SK-N-SH (cell line): Measurements from ENCODE around the gene TMPRSS6. TPM values are rescaled to one million over a fixed set of nuclear protein-coding genes. Genes with fewer than 3 reads are reported as not detected.

Experiments
- CTCF ChIA-PET: fragments of 300-600, 350-600 bp; formaldehyde crosslinking; extraction: SDS; loops from one replicate; lab custom pipeline; 2021; lab: Yijun Ruan, JAX
- POLR2A ChIA-PET: fragments of 350-600 bp; sonication (Branson Sonifier 250); formaldehyde crosslinking; extraction: SDS; loops from one replicate; lab custom pipeline; 2020; ENCODE audit warnings: antibody characterized with exemption, inconsistent platforms; lab: Yijun Ruan, JAX
- DNase-seq: peaks from one replicate; pipeline ENCODE4 v3.0.0; 2012
- H2AFZ ChIP-seq: fragments of 200-600 bp; sonication (generic); 2 replicates; pipeline ENCODE4 v1.8.1; 2016; ENCODE audit warnings: antibody characterized with exemption, mild to moderate bottlenecking, low read depth
- H3F3A ChIP-seq: fragments of 200-600 bp; sonication (generic); replicated peaks from 2 replicates; pipeline ENCODE3; 2016; ENCODE audit warnings: antibody characterized with exemption, mild to moderate bottlenecking; ENCODE audit not compliant: insufficient read depth
- H3K27ac ChIP-seq, 2 experiments: fragments of 200-500 bp in 1 of 2; fragments of 200-600 bp in 1 of 2; sonication (Bioruptor generic) in 1 of 2; sonication (generic), shearing (Covaris generic) in 1 of 2; 2 replicates each; pipeline versions ENCODE4 v1.5.1 to v1.6.1; 2014 to 2016; ENCODE audit warnings: low read depth in 2 of 2, inconsistent platforms in 1 of 2, low read length in 1 of 2, mild to moderate bottlenecking in 1 of 2, mixed read lengths in 1 of 2
- H3K27me3 ChIP-seq: fragments of 200-600 bp; sonication (generic), shearing (Covaris generic); 2 replicates; pipeline ENCODE4 v1.6.1; 2016; ENCODE audit warnings: mixed run types; ENCODE audit not compliant: insufficient read depth
- H3K36me3 ChIP-seq, 2 experiments: fragments of 200-500 bp in 1 of 2; fragments of 200-600 bp in 1 of 2; sonication (Bioruptor generic) in 1 of 2; sonication (generic) in 1 of 2; replicated peaks in 1 of 2; 2 replicates each; pipeline versions ENCODE3 to v1.5.1; 2014 to 2016; ENCODE audit warnings: low read length in 1 of 2, mild to moderate bottlenecking in 1 of 2; ENCODE audit not compliant: insufficient read depth in 2 of 2, control insufficient read depth in 1 of 2
- H3K4me1 ChIP-seq, 2 experiments: fragments of 200-500 bp in 1 of 2; fragments of 200-600 bp in 1 of 2; sonication (Bioruptor generic) in 1 of 2; sonication (generic), shearing (Covaris generic) in 1 of 2; 2 replicates each; pipeline versions ENCODE4 v1.5.1 to v1.6.1; 2014 to 2016; ENCODE audit warnings: low read depth in 1 of 2, low read length in 1 of 2, mixed run types in 1 of 2; ENCODE audit not compliant: insufficient read depth in 2 of 2, control insufficient read depth in 1 of 2
- H3K4me2 ChIP-seq: fragments of 200-600 bp; sonication (generic), shearing (Covaris generic); 2 replicates; pipeline ENCODE4 v1.6.1; 2017; ENCODE audit warnings: mixed run types
- H3K4me3 ChIP-seq, 2 experiments: fragments of 200-500 bp in 1 of 2; fragments of 200-600 bp in 1 of 2; sonication (Bioruptor generic) in 1 of 2; sonication (generic), shearing (Covaris generic) in 1 of 2; 2 replicates each; pipeline versions ENCODE4 v1.5.1 to v1.8.1; 2014 to 2016; ENCODE audit warnings: low read depth in 2 of 2, inconsistent platforms in 1 of 2, low read length in 1 of 2, mild to moderate bottlenecking in 1 of 2, mixed read lengths in 1 of 2, moderate library complexity in 1 of 2
- H3K79me2 ChIP-seq: fragments of 200-600 bp; sonication (generic); 2 replicates; pipeline ENCODE4 v1.8.1; 2017; ENCODE audit warnings: mild to moderate bottlenecking; ENCODE audit not compliant: insufficient read depth
- H3K9ac ChIP-seq: fragments of 200-600 bp; sonication (generic); 2 replicates; pipeline ENCODE4 v1.6.1; 2017; ENCODE audit warnings: mixed run types
- H3K9me2 ChIP-seq: fragments of 200-600 bp; sonication (generic); 2 replicates; pipeline ENCODE4 v1.6.1; 2017; ENCODE audit warnings: mixed run types
- H3K9me3 ChIP-seq: fragments of 200-600 bp; sonication (generic); 2 replicates; pipeline ENCODE4 v1.6.1; 2017; ENCODE audit warnings: mixed run types, mild to moderate bottlenecking, moderate library complexity
- H4K20me1 ChIP-seq: fragments of 200-600 bp; sonication (generic); 2 replicates; pipeline ENCODE4 v1.6.1; 2017; ENCODE audit warnings: mild to moderate bottlenecking, mixed run types; ENCODE audit not compliant: insufficient read depth
- ELF1 ChIP-seq: IDR thresholded peaks from 2 replicates; pipeline ENCODE4 v1.4.0; 2012
- GABPA ChIP-seq: IDR thresholded peaks from 2 replicates; pipeline ENCODE4 v1.4.0; 2012; ENCODE audit warnings: low read depth, mild to moderate bottlenecking
- MAX ChIP-seq: IDR thresholded peaks from 2 replicates; pipeline ENCODE4 v1.4.0; 2012; ENCODE audit warnings: low read depth
- NRF1 ChIP-seq: IDR thresholded peaks from 2 replicates; pipeline ENCODE4 v1.6.1; 2012; ENCODE audit warnings: low read depth, mild to moderate bottlenecking, low read length
- RCOR1 ChIP-seq: fragments of 150-350 bp; IDR thresholded peaks from 2 replicates; pipeline ENCODE4 v1.6.1; 2017; ENCODE audit warnings: antibody characterized with exemption, low read length
- RFX5 ChIP-seq: IDR thresholded peaks from 2 replicates; pipeline ENCODE4 v1.6.1; 2012; ENCODE audit warnings: mild to moderate bottlenecking, improper control_type of control experiment, low read length
- RXRA ChIP-seq: IDR thresholded peaks from 2 replicates; pipeline ENCODE4 v1.4.0; 2012; ENCODE audit warnings: low read depth, mild to moderate bottlenecking, borderline replicate concordance
- SIN3A ChIP-seq: IDR thresholded peaks from 2 replicates; pipeline ENCODE4 v1.6.1; 2012; ENCODE audit warnings: low read depth, mild to moderate bottlenecking, low read length, moderate library complexity, borderline replicate concordance
- TCF12 ChIP-seq: IDR thresholded peaks from 2 replicates; pipeline ENCODE4 v1.4.0; 2012
- TEAD4 ChIP-seq: IDR thresholded peaks from 2 replicates; pipeline ENCODE4 v1.4.0; 2012; ENCODE audit warnings: mild to moderate bottlenecking, borderline replicate concordance; ENCODE audit not compliant: insufficient read depth
- YY1 ChIP-seq: IDR thresholded peaks from 2 replicates; pipeline ENCODE4 v1.4.0; 2012; ENCODE audit warnings: low read depth, mild to moderate bottlenecking
- WGBS: methylation state at CpG from one replicate; pipeline ENCODE4 v1.1.6; 2017; ENCODE audit warnings: low lambda C conversion rate; 5-methylcytosine and 5-hydroxymethylcytosine counted together
- polyA plus RNA-seq, 3 experiments: library from polyadenylated mRNA; depleted of rRNA; stranded (reverse); fragments of >200 nt; gene quantifications; 2 replicates each; pipeline ENCODE4 v1.2.3, GENCODE V29; 2012

The TMPRSS6 gene
- polyA plus RNA-seq, 1 of the 3 experiments (the other 2 are of a cell fraction): not detected

- H3K79me2 ChIP-seq: no peaks in the 10 kb centered on the region
- no peaks in the 10 kb centered on the region for H3K36me3 ChIP-seq
- no peak for DNase-seq
- no peak overlapping the region for H3K4me2 ChIP-seq
- H4K20me1 ChIP-seq: no peaks in the 10 kb centered on the region
- no peak overlapping the region for H3K9ac ChIP-seq
- 59% methylated on average over 13 of the region's 14 CpGs for WGBS
- H3K27ac ChIP-seq: no peak overlapping the region
- no peaks in the 10 kb centered on the region for H3F3A ChIP-seq
- no peak overlapping the region for H3K4me3 ChIP-seq
- ChIA-PET CTCF (interaction anchor here (1.1 kb wide), 1 partner anchor 25 kb away, joined by 3 read pairs; no protein-coding TSS in a partner anchor), POLR2A (no interaction called here)
- H3K27me3 ChIP-seq: 0 out of 2 replicates have a peak, but pooled peaks cover 9% of the 10 kb centered on the region
- TF ChIP-seq TEAD4: no peak
- TF ChIP-seq TCF12: no peak
- TF ChIP-seq RFX5: no peak
- no peak for TF ChIP-seq ELF1
- no peak for TF ChIP-seq RXRA
- no peak for TF ChIP-seq SIN3A
- no peak for TF ChIP-seq RCOR1
- TF ChIP-seq MAX: no peak
- TF ChIP-seq GABPA: no peak
- no peak for TF ChIP-seq YY1
- H3K4me1 ChIP-seq: no peaks in the 10 kb centered on the region; a peak in 1 of 4 replicates
- no peak overlapping the region for H2AFZ ChIP-seq
- no peaks in the 10 kb centered on the region for H3K9me3 ChIP-seq
- H3K9me2 ChIP-seq: no peaks in the 10 kb centered on the region
Measured at GRCh38 chr22:37103656-37104452, 5.7 kb downstream of the TMPRSS6 start.

- H3K79me2 ChIP-seq: no peaks in the 10 kb centered on the region
- H3K4me2 ChIP-seq: no peak overlapping the region
- no peak overlapping the region for H3K4me3 ChIP-seq
- WGBS: 52% methylated on average over 10 of the region's 18 CpGs
- no peak for TF ChIP-seq NRF1
- no peaks in the 10 kb centered on the region for H4K20me1 ChIP-seq
- no peaks in the 10 kb centered on the region for H3K9me3 ChIP-seq
- H3K27ac ChIP-seq: no peak overlapping the region
- no peaks in the 10 kb centered on the region for H3F3A ChIP-seq
- no peak for DNase-seq
- no peaks in the 10 kb centered on the region for H3K9me2 ChIP-seq
- CTCF ChIA-PET: interaction anchor here (0.6 kb wide), 1 partner anchor 94 kb away, joined by 3 read pairs; no protein-coding TSS in a partner anchor
- H3K9ac ChIP-seq: no peak overlapping the region
- H3K36me3 ChIP-seq: no peaks in the 10 kb centered on the region
- H3K27me3 ChIP-seq: 0 out of 2 replicates have a peak, but pooled peaks cover 9% of the 10 kb centered on the region
- POLR2A ChIA-PET: no interaction called here
- no peak overlapping the region for H2AFZ ChIP-seq
- H3K4me1 ChIP-seq: no peaks in the 10 kb centered on the region; a peak in 1 of 4 replicates
Measured at GRCh38 chr22:37103151-37103550, 6.4 kb downstream of the TMPRSS6 start.
